Measurements from ENCODE around the gene PKNOX2. TPM values are rescaled to one million over a fixed set of nuclear protein-coding genes. Genes with fewer than 3 reads are reported as not detected.

The PKNOX2 gene
- total RNA-seq, 1 donor from 2014 or later, result 17.8 TPM

- ATAC-seq (no peak), DNase-seq (no peak)
- intact Hi-C loops (cut with DNase I), result no loop called here
- TF ChIP-seq CTCF (IDR thresholded peaks at IDR 0.05), result no peak
- H3K4me3 ChIP-seq, result no peak overlapping the region
- no peaks in the 10 kb centered on the region for H3K36me3 ChIP-seq
- H3K9me3 ChIP-seq, result no peaks in the 10 kb centered on the region
- H3K4me1 ChIP-seq, result no peaks in the 10 kb centered on the region
- peaks cover 4% of the 10 kb centered on the region for H3K27me3 ChIP-seq
- H3K27ac ChIP-seq, result no peak overlapping the region
Measured at GRCh38 chr11:125384825-125385224, 220.3 kb downstream of the PKNOX2 start.

DNA sequence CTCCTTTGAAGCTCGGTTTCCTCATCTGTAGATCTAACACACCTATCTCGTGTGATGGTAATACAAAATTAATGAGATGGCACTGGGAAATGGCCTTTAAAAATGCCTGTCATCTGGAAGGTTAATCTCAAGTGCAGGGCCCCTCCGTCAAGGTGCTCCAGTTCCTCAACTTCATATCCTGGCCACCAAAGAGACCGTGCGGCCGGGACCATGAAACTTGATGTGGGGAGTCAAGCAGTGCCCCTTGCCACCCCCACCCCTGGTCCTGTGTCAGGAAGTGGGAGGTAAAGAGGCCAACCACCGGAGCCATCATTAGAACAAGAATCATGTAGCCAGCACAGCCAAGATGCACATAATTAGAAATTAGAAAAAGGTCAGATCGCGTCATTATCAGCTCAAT is 223.3 kb downstream of the PKNOX2 start:
- no peaks in the 10 kb centered on the region for H3K36me3 ChIP-seq
- no peak for ATAC-seq

DNA sequence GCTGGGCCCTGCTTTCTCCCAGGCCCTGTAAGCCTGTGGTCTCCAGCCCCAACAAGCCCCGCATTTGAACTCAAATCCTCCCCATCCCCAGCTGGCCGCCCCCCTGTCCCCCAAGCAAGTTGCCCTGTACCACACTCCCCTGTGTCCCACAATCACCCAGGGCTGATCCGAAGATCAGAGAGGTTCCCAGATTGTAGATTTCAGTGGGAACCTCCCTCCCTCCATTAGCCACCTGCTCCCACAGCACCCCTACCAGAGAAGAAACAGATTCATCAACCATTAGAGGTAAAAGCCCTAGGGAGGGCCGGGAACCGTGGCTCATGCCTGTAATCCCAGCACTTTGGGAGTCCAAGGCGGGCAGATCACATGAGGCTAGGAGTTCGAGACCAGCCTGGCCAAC is 224.1 kb downstream of the PKNOX2 start:
- no peak overlapping the region for H3K4me3 ChIP-seq
- peaks cover 18% of the 10 kb centered on the region for H3K4me1 ChIP-seq
- no peak for DNase-seq
- ATAC-seq, result no peak
- H3K9me3 ChIP-seq, result no peaks in the 10 kb centered on the region
- intact Hi-C loops (cut with DNase I), result no loop called here
- no peaks in the 10 kb centered on the region for H3K36me3 ChIP-seq
- H3K27me3 ChIP-seq, result no peaks in the 10 kb centered on the region
- H3K27ac ChIP-seq, result no peak overlapping the region
- no peak for TF ChIP-seq CTCF (IDR thresholded peaks at IDR 0.05)

More for the DNA sequence above, 223.3 kb downstream of the PKNOX2 start:
- Histone ChIP-seq H3K9me3 (no peaks in the 10 kb centered on the region), H3K27me3 (peaks cover under 1% of the 10 kb centered on the region), H3K4me1 (peaks cover 18% of the 10 kb centered on the region), H3K4me3 (no peak overlapping the region), H3K27ac (no peak overlapping the region)
- no peak for TF ChIP-seq CTCF (IDR thresholded peaks at IDR 0.05)
- no peak for DNase-seq
- intact Hi-C loops (cut with DNase I), result no loop called here

GRCh38 chr11:125389339-125390166 is 225.0 kb downstream of the PKNOX2 start:
- intact Hi-C loops (cut with DNase I), result no loop called here
- Histone ChIP-seq H3K36me3 (no peaks in the 10 kb centered on the region), H3K9me3 (no peaks in the 10 kb centered on the region), H3K27me3 (no peaks in the 10 kb centered on the region), H3K4me1 (peaks cover 18% of the 10 kb centered on the region), H3K27ac (peak overlapping the region; percentile 53), H3K4me3 (no peak overlapping the region)
- ATAC-seq (no peak), DNase-seq (no peak)
- no peak for TF ChIP-seq CTCF (IDR thresholded peaks at IDR 0.05)

GRCh38 chr11:125390946-125391345 is 226.4 kb downstream of the PKNOX2 start:
- intact Hi-C loops (cut with DNase I), result no loop called here
- no peak for DNase-seq
- Histone ChIP-seq H3K4me3 (no peak overlapping the region), H3K4me1 (peaks cover 18% of the 10 kb centered on the region), H3K9me3 (no peaks in the 10 kb centered on the region), H3K27me3 (no peaks in the 10 kb centered on the region), H3K36me3 (no peaks in the 10 kb centered on the region), H3K27ac (peak overlapping the region; percentile 53)
- ATAC-seq, result peak; percentile 51
- TF ChIP-seq CTCF (IDR thresholded peaks at IDR 0.05), result no peak

Measured in upper lobe of right lung (tissue), 1 donor.